Left ventricle myocardium inferior (tissue), 1 donor: Measurements from ENCODE around the gene CALN1. TPM values are rescaled to one million over a fixed set of nuclear protein-coding genes. Genes with fewer than 3 reads are reported as not detected.

Source experiments
- DNase-seq: peaks from one replicate; pipeline ENCODE4 v3.0.0-alpha.2; 2020
- H3K27ac ChIP-seq: fragments of 200-600 bp; replicated peaks from 2 replicates; pipeline ENCODE4 v1.8.0; 2021
- H3K27me3 ChIP-seq: fragments of 200-600 bp; 2 replicates; pipeline ENCODE4 v1.8.0; 2021; ENCODE audit warnings: low read depth
- H3K36me3 ChIP-seq: fragments of 200-600 bp; 2 replicates; pipeline ENCODE4 v1.8.0; 2021
- H3K4me1 ChIP-seq: fragments of 200-600 bp; 2 replicates; pipeline ENCODE4 v1.8.0; 2021
- H3K4me3 ChIP-seq: fragments of 200-600 bp; 2 replicates; pipeline ENCODE4 v1.8.0; 2021; ENCODE audit warnings: mild to moderate bottlenecking, moderate library complexity
- H3K9me3 ChIP-seq: fragments of 200-600 bp; replicated peaks from 2 replicates; pipeline ENCODE4 v1.8.0; 2021
- CTCF ChIP-seq: fragments of 200-600 bp; IDR thresholded peaks from 2 replicates; pipeline ENCODE4 v1.8.0; 2021; ENCODE audit warnings: antibody characterized with exemption, mild to moderate bottlenecking, borderline replicate concordance
- intact Hi-C: fragments of 100-400 bp; cut with micrococcal nuclease; formaldehyde crosslinking; loops from one replicate; pipeline ENCODE4 v1.11.0; 2022
- total RNA-seq: library from RNA; stranded (reverse); fragmentation: NEBNext Ultra II Directional; extraction: Animal tissue kit (Norgen Biotek cat#: 25700); gene quantifications from one replicate; pipeline ENCODE4 v1.2.1, GENCODE V29; 2021
- donor health status: DM: no; HTN: yes; CAD: no; lungs with severe emphysema.

The CALN1 gene
- total RNA-seq, 1 donor from 2014 or later: not detected

GRCh38 chr7:72023926-72024325, 388.2 kb downstream of the CALN1 start:
- H3K4me1 ChIP-seq: no peaks in the 10 kb centered on the region
- no peak for TF ChIP-seq CTCF
- H3K27me3 ChIP-seq: no peaks in the 10 kb centered on the region
- intact Hi-C loops: no loop called here
- no peak overlapping the region for H3K27ac ChIP-seq
- DNase-seq: no peak
- no peaks in the 10 kb centered on the region for H3K36me3 ChIP-seq
- peaks cover 8% of the 10 kb centered on the region for H3K9me3 ChIP-seq
- H3K4me3 ChIP-seq: no peak overlapping the region

- no peaks in the 10 kb centered on the region for H3K27me3 ChIP-seq
- no peak for TF ChIP-seq CTCF
- no peaks in the 10 kb centered on the region for H3K4me1 ChIP-seq
- H3K9me3 ChIP-seq: peaks cover 9% of the 10 kb centered on the region
- H3K36me3 ChIP-seq: no peaks in the 10 kb centered on the region
- no peak overlapping the region for H3K4me3 ChIP-seq
- no peak overlapping the region for H3K27ac ChIP-seq
- intact Hi-C loops: no loop called here
- no peak for DNase-seq
Measured at GRCh38 chr7:72021716-72022115, 390.4 kb downstream of the CALN1 start.

GRCh38 chr7:72020311-72020710, 391.8 kb downstream of the CALN1 start:
- no peak for TF ChIP-seq CTCF
- intact Hi-C loops: no loop called here
- DNase-seq: no peak

GRCh38 chr7:72019436-72019835, 392.7 kb downstream of the CALN1 start:
- intact Hi-C loops: no loop called here

More at GRCh38 chr7:72020311-72020710, 391.8 kb downstream of the CALN1 start:
- H3K27ac ChIP-seq: no peak overlapping the region
- no peaks in the 10 kb centered on the region for H3K36me3 ChIP-seq
- H3K4me1 ChIP-seq: no peaks in the 10 kb centered on the region
- no peak overlapping the region for H3K4me3 ChIP-seq
- no peaks in the 10 kb centered on the region for H3K27me3 ChIP-seq
- H3K9me3 ChIP-seq: peaks cover 9% of the 10 kb centered on the region

GRCh38 chr7:72017756-72018155, 394.4 kb downstream of the CALN1 start:
- H3K27ac ChIP-seq: no peak overlapping the region
- H3K27me3 ChIP-seq: peaks cover 7% of the 10 kb centered on the region
- no peak for DNase-seq
- no peak overlapping the region for H3K4me3 ChIP-seq
- H3K9me3 ChIP-seq: peaks cover 9% of the 10 kb centered on the region
- intact Hi-C loops: no loop called here
- no peaks in the 10 kb centered on the region for H3K4me1 ChIP-seq
- no peak for TF ChIP-seq CTCF
- H3K36me3 ChIP-seq: no peaks in the 10 kb centered on the region

More at GRCh38 chr7:72019436-72019835, 392.7 kb downstream of the CALN1 start:
- no peak for TF ChIP-seq CTCF
- no peak for DNase-seq
- Histone ChIP-seq H3K4me1 (no peaks in the 10 kb centered on the region), H3K9me3 (peaks cover 9% of the 10 kb centered on the region), H3K27me3 (peaks cover 2% of the 10 kb centered on the region), H3K27ac (no peak overlapping the region), H3K36me3 (no peaks in the 10 kb centered on the region), H3K4me3 (no peak overlapping the region)

- peaks cover 7% of the 10 kb centered on the region for H3K27me3 ChIP-seq
- no peak for TF ChIP-seq CTCF
- no peaks in the 10 kb centered on the region for H3K4me1 ChIP-seq
- H3K36me3 ChIP-seq: no peaks in the 10 kb centered on the region
- H3K4me3 ChIP-seq: no peak overlapping the region
- intact Hi-C loops: no loop called here
- DNase-seq: no peak
- H3K9me3 ChIP-seq: peaks cover 9% of the 10 kb centered on the region
- H3K27ac ChIP-seq: no peak overlapping the region
Measured at GRCh38 chr7:72016574-72016973, 395.6 kb downstream of the CALN1 start.
